GM19463 (cell line): ENCODE results near the gene TSPYL1.
"Not testable (repeated sequence)": the region's sequence is repeated elsewhere in the genome, so short reads cannot be mapped to it uniquely, and the experiment has no call there.

Experiments
- ATAC-seq: cut with Tn5 transposase; IDR thresholded peaks from one replicate; pipeline ENCODE4 v1.9.1; 2021; ENCODE audit warnings: mild to moderate bottlenecking, moderate library complexity; ENCODE audit not compliant: unreplicated experiment

Gene TSPYL1

GRCh38 chr6:116298973-116299372, 19.2 kb upstream of the TSPYL1 start:
- no peak for ATAC-seq

GRCh38 chr6:116298273-116298672, 18.5 kb upstream of the TSPYL1 start:
- no peak for ATAC-seq

GRCh38 chr6:116292553-116292952, 12.8 kb upstream of the TSPYL1 start:
- ATAC-seq, result no peak

GRCh38 chr6:116291701-116292396, 12.1 kb upstream of the TSPYL1 start:
- ATAC-seq, result no peak

GRCh38 chr6:116290799-116291198, 11.1 kb upstream of the TSPYL1 start:
- ATAC-seq, result no peak

- no peak for ATAC-seq
Observed at GRCh38 chr6:116289876-116290275, 10.1 kb upstream of the TSPYL1 start.

- ATAC-seq, result no peak
Observed at GRCh38 chr6:116287689-116288282, 8.1 kb upstream of the TSPYL1 start.

GRCh38 chr6:116286773-116287358, 7.1 kb upstream of the TSPYL1 start:
- ATAC-seq, result no peak

GRCh38 chr6:116284984-116285383, 5.3 kb upstream of the TSPYL1 start:
- not testable (repeated sequence) for ATAC-seq

GRCh38 chr6:116283191-116283590, 3.5 kb upstream of the TSPYL1 start:
- no peak for ATAC-seq

GRCh38 chr6:116282698-116283097, 3.0 kb upstream of the TSPYL1 start:
- no peak for ATAC-seq

GRCh38 chr6:116280933-116281316, 1.2 kb upstream of the TSPYL1 start:
- no peak for ATAC-seq

GRCh38 chr6:116280161-116280932, 617 bp upstream of the TSPYL1 start:
- ATAC-seq, result no peak

- no peak for ATAC-seq
Observed at GRCh38 chr6:116278854-116279231, 887 bp downstream of the TSPYL1 start.

- no peak for ATAC-seq
Observed at GRCh38 chr6:116278481-116278829, 1.3 kb downstream of the TSPYL1 start.

GRCh38 chr6:116277124-116277523, 2.6 kb downstream of the TSPYL1 start:
- no peak for ATAC-seq

- ATAC-seq, result no peak
Observed at GRCh38 chr6:116271149-116271708, 8.5 kb downstream of the TSPYL1 start.

- ATAC-seq, result peak; percentile 92
Observed at GRCh38 chr6:116268589-116269293, 11.0 kb downstream of the TSPYL1 start.

GRCh38 chr6:116267836-116268588, 11.7 kb downstream of the TSPYL1 start:
- peak; percentile 7 for ATAC-seq

- no peak for ATAC-seq
Observed at GRCh38 chr6:116266803-116267202, 12.9 kb downstream of the TSPYL1 start.
